Erythroblast (primary cell): Measurements from ENCODE around the gene KLHL1.

ENCODE experiments used
- GATA1 ChIP-seq: IDR thresholded peaks from 2 replicates; pipeline ENCODE4 v1.6.1; 2011; ENCODE audit warnings: low read depth, mild to moderate bottlenecking, control low read depth, low read length, moderate library complexity
- POLR2A ChIP-seq: IDR thresholded peaks from 2 replicates; pipeline ENCODE4 v1.6.1; 2011; ENCODE audit warnings: mild to moderate bottlenecking, low read length

DNA sequence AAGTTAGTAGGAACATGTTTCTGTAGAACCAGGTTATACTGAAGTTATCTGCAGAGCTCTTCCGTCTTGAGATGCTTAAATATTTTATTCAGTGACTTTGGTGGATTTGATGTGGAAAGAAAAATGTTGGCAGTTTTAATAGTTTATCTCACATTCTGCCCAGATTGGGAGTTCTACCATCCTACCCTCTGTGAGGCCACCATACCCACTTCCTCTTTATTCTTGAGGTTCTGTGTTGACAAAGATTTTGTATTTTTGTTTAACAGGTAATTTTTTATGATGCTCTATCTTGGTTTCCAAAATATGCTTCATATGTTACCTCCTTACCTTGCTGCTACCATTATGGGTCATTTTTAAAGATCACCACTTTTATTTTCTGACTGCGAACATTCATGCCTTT lies 156.8 kb downstream of the KLHL1 start:
- TF ChIP-seq POLR2A = no peak
- no peak for TF ChIP-seq GATA1
